ENCODE results near the gene ALS2. TPM values are rescaled to one million over a fixed set of nuclear protein-coding genes. Genes with fewer than 3 reads are reported as not detected.

ALS2 gene
- total RNA-seq, 1 experiment from 2014 or later: 28.4 TPM

GRCh38 chr2:201777869-201778268 lies 2.9 kb downstream of the ALS2 start:
- Histone ChIP-seq H4K5ac (ENCODE audit: insufficient read length, low read depth, low read length) (no peak overlapping the region), H3K27me3 (ENCODE audit: insufficient read depth, low read length) (no peaks in the 10 kb centered on the region), H2BK5ac (ENCODE audit: insufficient read length, low read length) (no peak overlapping the region), H3K23ac (ENCODE audit: insufficient read length, low read depth, low read length) (no peak overlapping the region), H2AK5ac (ENCODE audit: insufficient read length, low read length) (no peak overlapping the region), H3K18ac (ENCODE audit: insufficient read length, low read depth, low read length) (no peak overlapping the region), H3K4me2 (ENCODE audit: insufficient read depth, insufficient read length, low read length) (no peak overlapping the region), H2BK20ac (ENCODE audit: low read depth, low read length, poor library complexity, severe bottlenecking) (no peak overlapping the region), H3K79me2 (ENCODE audit: insufficient read depth, low read length) (peaks cover 15% of the 10 kb centered on the region; the same call in 1 of the 2 replicates), H3K9ac (ENCODE audit: extremely low read depth, insufficient read length, low read length) (no peak overlapping the region), H3K14ac (ENCODE audit: insufficient read depth, low read length) (no peak overlapping the region), H3K4me1 (ENCODE audit: insufficient read depth, low read length) (peaks cover 8% of the 10 kb centered on the region; the same call in 1 of the 2 replicates), H4K91ac (ENCODE audit: insufficient read length, low read depth, low read length) (no peak overlapping the region), H4K8ac (replicated peaks; ENCODE audit: insufficient read length, low read depth, low read length) (no peak overlapping the region), H2AFZ (ENCODE audit: low read length) (no peak overlapping the region), H2BK15ac (ENCODE audit: low read depth, low read length) (no peak overlapping the region), H3K9me3 (ENCODE audit: control insufficient read depth, low read depth, low read length) (no peaks in the 10 kb centered on the region), H2BK120ac (ENCODE audit: low read depth, low read length, poor library complexity, severe bottlenecking) (no peak overlapping the region), H3K56ac (ENCODE audit: insufficient read length, low read depth, low read length) (no peak overlapping the region), H2BK12ac (ENCODE audit: insufficient read length, low read depth, low read length) (no peak overlapping the region), H3K23me2 (ENCODE audit: insufficient read length, low read depth, low read length, poor library complexity, severe bottlenecking) (peaks cover 15% of the 10 kb centered on the region), H3T11ph (ENCODE audit: low read length) (no peak overlapping the region), H4K20me1 (ENCODE audit: control insufficient read depth, insufficient read depth, insufficient read length) (no peaks in the 10 kb centered on the region), H3K79me1 (ENCODE audit: insufficient read depth, low read depth, low read length, poor library complexity, severe bottlenecking) (no peaks in the 10 kb centered on the region), H3K4ac (ENCODE audit: low read depth, low read length) (no peak overlapping the region), H3K27ac (ENCODE audit: insufficient read length, low read depth, low read length) (no peak overlapping the region)
- no peaks in the 10 kb centered on the region for H3K9me3 Mint-ChIP-seq
- peaks cover 2% of the 10 kb centered on the region; the same call in 1 of the 2 replicates for H3K27me3 Mint-ChIP-seq (ENCODE audit: low read depth)
- no peak for DNase-seq
- peaks cover 43 to 50% of the 10 kb centered on the region in 2 experiments for H3K4me1 Mint-ChIP-seq
- H3K36me3 Mint-ChIP-seq (ENCODE audit: insufficient read depth in 1 of 3, low read depth in 3 of 3): no peaks in the 10 kb centered on the region
- no peak for TF ChIP-seq CTCF (conservative IDR thresholded peaks at IDR 0.05)
- no peak overlapping the region for H3K27ac Mint-ChIP-seq
- no peak overlapping the region for H3K4me3 Mint-ChIP-seq
